Tibial nerve (tissue), 3 donors: ENCODE data around the gene CIAPIN1.

Experiments
- EP300 ChIP-seq, 2 donors: sonication (generic); formaldehyde crosslinking; IDR thresholded peaks; one replicate each; pipeline ENCODE4 v1.6.1; 2017; ENCODE audit warnings: antibody characterized with exemption in 2 of 2, mild to moderate bottlenecking in 1 of 2
- POLR2A ChIP-seq, 2 donors: fragments of 450-650 bp; IDR thresholded peaks; one replicate each; pipeline ENCODE4 v1.6.1; 2017; ENCODE audit warnings: antibody characterized with exemption in 2 of 2, mild to moderate bottlenecking in 2 of 2, moderate library complexity in 2 of 2

DNA sequence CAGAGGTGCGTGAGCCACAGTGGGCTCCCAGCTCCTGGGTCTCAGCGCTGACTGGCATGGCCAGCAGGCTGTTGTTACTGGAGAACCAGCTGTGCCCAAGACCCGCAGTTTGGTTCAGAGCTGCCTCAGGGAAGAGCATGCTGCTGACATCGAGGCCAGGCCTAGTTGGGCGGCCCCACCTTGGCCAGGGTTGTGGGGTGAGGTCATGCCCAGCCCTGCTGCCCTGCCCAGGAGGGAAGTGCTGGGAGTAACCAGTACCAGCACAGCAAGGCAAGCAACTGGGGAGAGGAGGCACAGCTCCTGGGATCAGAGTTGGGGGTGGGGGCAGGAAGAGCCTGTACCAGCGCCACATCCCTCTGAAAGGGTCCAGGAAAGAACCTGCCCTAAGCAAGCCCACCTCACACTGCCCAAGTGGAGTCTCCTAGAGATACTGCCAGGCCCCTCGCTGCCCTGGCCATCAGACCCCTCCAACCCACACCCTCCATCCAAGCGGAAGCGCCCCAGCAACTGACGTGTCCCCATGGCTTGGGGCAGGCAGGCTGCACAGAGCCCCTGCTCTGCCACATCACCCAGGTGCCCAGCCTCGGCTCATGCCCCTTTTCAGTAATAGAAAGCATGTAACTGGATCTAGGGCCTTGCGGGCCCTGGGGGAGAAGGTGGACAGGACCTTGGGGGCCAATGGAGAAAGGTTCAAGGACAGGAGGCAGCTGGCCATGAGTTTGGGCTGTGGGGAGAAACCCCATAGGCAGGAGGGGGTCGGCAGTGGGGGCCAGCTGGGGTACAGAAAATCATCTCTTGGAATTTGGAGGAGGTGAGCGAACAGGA, 38.1 kb upstream of the CIAPIN1 start:
- TF ChIP-seq EP300 (IDR thresholded peaks at IDR 0.05) (no peak), POLR2A (IDR thresholded peaks at IDR 0.05) (no peak)
